ENCODE data around the gene PARN.

The PARN gene

DNA sequence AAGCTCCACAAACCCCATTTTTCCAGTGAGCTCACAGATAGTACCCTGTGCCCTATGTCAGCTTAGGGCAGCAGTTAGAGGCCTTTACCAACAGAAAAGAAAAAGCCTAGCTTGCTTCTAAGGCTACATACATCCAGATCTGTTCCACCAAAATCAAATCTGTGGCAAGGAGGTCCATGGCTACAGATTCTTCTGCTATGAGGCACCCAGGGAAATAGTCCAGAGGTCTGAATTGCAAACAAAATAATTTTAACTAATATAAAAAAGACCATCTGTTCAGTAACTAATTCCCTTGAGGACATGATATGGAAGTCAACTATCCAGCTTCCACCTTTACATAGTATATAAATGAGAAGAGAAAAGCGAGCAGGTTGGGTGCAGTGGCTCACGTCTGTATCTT, 129.3 kb downstream of the PARN start:
- DNase-seq (ENCODE audit: low read depth in 3 of 3, low spot score in 1 of 3): no peak

DNA sequence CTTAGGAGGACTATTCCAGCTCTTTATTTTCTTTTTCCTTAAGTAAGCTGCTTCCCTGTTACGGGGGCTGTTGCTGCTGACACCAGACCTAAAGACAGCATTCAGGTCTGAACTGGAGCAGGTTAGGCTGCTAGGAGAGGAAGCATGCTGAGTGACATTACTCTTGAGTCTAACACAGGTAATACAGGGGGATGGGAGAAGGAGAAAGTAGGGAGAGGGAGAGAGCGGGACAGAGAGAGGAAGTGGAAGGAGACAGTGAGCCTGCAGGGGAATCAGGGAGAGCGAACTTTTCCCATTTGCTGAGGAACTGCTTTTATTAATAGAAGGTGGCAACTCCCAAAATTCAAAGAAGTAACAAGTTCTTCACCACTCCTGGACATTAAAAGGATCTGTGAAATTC, 130.9 kb downstream of the PARN start:
- DNase-seq (ENCODE audit: low read depth in 3 of 3, low spot score in 1 of 3): no peak

DNA sequence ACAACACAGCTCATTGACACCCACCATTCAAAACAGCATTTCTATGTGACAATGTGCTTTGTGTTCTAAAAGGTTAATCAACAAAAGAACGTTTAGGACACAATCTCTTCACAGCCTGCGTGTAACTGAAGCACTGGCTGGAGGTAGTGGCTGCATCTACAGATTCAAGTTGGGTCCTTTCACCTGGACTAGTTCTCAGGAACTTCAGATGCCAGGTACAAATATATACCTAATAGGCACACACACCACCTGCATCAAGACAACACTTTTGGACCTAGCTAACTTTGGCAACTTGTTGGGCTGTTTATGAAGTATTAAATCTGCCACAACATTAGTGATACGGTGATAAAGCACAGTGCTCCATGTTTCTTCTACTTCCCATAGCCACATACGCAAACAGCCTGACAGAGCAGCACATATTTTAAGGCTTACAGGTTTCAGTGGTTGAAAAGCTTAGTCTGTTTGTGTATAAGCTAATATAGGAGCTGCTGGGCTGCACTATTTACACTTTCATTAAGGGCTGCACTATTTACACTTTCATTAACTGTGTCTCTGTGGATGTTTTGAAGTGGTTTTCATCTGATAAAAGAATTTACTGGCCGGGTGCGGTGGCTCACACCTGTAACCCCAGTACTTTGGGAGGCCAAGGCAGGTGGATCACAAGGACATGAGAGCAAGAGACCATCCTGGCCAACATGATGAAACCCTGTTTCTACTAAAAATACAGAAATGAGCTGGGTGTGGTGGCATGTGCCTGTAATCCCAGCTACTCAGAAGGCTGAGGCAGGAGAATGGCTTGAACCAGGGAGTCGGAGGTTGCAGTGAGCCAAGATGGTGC, 132.6 kb downstream of the PARN start:
- DNase-seq (ENCODE audit: low read depth in 3 of 3, low spot score in 1 of 3): no peak

DNA sequence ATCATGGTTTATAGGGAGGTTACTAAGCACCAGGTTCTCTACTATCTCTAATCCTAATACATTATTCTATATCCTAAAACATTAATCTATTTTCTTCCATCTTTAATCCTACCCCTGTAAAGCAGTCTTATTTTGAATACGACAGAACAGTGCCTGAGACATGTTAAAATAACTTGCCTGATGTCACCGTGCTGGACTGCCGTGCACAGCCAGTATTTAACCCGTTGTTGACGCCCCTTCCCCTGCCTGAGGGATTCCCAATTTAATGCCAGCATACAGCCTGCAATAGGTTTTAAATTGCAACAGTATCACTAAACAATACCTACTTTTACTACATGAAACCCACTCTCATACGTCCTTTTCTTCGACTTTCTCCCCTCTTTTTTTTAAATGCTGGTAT, 133.3 kb downstream of the PARN start:
- no peak for DNase-seq (ENCODE audit: low read depth in 3 of 3, low spot score in 1 of 3)

DNA sequence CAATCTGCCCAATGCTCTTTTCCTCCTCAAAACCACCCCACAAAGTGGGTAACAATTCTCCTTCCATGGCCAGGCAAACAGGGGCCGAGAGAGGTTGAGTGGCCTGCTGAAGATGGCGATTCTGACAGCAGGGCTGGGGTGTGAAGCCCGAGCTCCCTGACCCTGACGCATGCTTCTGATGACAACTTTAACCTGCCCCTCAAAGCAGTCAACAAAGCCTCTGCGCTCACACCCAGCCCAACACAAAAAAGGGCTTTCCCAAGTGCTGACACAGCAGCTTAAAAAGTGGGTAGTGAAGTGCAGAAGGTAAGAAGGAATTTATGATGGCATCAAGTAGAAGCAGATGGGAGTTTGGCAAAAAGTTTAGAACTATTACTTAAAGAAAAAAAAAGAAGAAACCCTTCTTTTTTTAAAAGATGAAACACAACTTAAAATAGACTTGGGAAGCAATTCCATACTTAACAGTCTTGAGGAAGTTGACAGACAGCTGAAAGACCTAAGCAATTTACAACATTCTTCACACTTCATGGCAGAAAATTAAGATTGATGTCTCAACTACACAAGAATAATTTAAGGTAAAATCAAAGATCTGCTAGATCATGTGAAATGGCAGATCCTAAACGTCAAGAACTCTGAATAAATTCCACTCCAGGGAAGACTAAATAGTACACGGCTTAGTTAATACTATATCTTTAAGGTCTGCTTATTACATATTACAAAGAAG, 133.9 kb downstream of the PARN start:
- DNase-seq (ENCODE audit: low read depth in 3 of 3, low spot score in 1 of 3): no peak

DNA sequence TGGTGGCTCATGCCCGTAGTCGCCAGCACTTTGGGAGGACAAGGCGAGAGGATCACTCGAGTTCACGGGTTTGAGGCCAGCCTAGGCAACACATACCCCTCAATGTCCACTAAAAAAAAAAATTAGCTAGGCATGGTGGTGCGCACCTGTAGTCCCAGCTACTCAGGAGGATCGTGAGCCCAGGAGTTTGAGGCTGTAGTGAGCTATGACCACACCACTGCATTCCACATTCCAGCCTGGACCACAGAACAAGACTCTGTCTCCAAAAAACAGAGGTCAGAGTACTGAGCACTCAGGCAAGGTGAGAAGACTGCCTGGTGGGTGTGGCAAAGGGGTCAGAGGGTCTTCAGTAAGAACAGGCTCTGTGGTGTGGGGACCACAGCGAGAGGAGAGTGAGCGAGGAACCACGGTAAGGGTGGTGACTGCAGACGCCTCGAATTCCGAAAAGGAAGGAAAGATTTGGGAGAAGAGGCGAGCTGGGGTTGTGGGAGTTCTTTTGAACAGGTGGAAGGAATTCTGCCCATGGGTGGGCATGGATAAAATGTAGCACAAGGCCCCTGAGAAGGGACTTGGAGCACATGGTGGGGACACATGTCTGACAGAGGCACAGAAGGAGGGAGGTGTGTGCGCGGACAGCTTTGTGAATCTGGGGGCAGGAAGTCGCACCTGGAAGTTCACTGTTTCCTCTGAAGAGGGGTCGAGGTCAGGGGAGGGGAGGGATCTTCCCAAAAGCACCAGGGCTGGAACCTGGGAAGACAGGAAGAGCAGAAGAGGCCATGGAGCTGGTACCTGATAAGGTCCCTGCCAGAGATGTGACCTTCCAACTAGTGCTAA, 134.6 kb downstream of the PARN start:
- no peak for DNase-seq (ENCODE audit: low read depth in 3 of 3, low spot score in 1 of 3)

DNA sequence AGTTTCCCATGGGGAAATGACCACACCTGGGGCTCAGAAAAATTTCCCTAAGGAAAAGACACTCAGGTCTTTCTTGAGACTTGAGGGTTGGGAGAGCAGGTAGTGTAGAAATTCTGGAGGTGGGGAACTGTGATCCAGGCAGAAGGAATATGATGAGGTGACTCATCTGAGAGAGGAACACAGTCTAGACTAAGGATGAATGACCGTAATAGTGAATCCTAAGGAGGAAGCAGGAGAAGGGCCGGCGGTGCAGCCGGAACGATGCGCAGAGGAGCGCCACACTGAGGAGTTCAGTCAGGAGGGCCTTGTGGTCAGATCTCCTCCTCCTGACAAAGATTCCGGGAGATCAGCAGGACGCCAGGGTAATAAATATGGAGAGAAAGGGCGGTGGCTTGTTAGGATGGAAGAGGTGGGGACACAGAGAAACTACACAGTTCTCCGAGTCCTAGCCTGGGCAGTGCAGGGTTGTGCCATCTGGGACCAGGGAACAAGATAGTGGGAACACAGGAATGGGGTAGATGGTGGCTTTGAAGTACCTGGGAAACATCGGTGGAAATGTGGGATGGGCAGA, 135.6 kb downstream of the PARN start:
- no peak for DNase-seq (ENCODE audit: low read depth in 3 of 3, low spot score in 1 of 3)

DNA sequence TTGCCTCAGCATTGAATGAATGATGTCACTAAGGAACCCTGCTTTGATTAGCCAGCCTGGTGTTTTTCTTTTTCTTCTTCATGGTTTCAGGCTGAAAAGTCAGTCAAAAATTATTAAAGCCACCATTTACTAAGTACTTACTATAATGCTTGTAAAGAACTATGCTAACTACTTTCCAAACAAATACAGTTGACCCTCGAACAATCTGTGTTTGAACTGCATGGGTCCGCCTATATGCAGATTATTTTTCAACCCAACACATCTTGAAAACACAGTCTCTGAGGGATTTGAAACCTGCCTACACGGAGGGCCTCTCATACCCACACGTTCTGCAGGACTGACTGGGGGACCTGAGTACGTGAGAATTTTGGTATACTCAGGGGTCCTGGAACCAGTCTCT, 136.3 kb downstream of the PARN start:
- DNase-seq (ENCODE audit: low read depth in 3 of 3, low spot score in 1 of 3): no peak

DNA sequence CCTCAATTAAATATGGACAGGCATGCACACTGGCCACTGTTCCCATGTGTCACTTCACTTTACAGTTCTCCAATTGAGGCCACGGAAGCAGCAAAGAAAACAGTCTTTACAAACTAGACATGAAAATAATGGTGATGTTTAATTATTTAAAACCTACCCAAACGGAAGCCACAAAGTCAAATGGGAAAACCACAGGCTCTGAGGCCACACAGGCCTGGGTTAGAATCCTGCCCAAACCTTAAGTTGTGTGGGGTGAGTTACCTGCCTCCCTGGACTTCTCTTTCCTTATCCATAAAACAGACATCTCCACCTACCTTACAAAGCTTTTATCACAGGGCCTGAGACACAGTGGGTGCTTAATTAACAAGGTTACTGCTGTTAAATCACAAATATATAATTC, 137.4 kb downstream of the PARN start:
- no peak for DNase-seq (ENCODE audit: low read depth in 3 of 3, low spot score in 1 of 3)

DNA sequence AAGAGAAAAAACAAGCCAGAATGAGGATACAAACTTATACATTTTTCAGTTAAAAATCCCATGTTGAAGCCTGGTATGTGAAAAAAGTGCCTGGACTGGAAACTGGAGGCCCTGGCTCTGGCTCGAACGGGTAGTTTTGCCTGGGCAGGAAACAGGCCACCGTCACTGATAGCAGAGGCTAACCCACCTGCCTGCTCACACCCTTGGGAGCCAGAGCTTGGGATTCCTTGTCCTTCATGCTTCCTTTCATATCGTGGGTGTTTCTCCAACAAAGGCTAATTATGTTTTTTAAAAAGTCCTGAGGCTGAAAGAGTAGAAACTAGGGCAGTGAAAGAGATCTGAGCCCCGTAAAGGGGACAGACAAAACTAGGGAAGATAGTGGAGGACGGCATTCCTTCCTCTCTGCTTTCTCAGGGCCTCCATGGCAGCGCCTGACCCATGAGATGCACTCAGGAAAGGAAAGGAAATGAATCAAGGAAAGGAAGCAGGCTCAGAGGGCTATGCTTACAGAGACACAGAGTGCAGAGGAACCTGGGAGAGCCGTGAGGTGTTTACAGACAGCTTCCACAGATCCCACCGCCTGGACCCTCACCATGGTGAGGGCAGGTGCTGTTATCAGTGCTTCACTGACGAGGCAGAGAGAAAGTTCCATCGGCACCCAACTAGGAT, 138.1 kb downstream of the PARN start:
- DNase-seq (ENCODE audit: low read depth in 3 of 3, low spot score in 1 of 3): no peak

DNA sequence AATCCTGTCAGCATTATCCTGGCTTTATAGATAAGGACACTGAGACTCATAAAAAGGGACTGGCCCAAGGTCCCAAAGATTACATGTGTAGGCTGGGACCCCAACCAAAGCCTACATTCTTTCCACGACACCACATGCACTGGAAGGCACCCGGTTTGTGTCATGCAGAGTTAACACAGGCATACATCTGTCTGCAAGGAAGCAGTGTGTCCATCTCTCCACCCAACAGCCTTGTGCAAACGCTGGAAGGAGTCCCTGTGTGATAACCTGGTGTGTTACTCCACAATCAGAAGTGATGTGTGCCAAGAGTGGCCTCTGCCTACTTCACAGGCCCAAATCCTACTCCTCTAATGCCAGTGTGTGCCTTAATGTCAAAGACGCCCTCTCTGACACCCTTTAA, 139.8 kb downstream of the PARN start:
- DNase-seq (ENCODE audit: low read depth in 3 of 3, low spot score in 1 of 3): no peak

DNA sequence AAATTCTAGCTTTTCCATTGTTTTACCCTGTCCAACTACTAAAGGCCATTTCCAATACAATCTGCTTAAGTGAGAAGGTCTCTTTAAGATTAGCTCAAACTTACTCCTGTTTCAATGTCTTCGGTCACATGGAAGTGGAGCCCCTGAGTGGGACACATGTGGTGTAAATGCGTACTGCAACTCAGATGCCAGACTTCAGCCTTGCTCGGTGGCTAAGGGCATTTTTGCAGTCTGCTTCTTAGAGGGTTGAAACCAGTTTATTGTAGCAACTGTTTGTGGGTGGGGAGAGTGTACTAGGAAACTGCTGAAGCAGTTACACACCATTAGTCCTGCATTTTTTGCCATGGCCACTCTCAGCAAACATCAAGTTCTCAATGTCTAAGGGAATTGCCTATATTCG, 140.6 kb downstream of the PARN start:
- DNase-seq (ENCODE audit: low read depth in 3 of 3, low spot score in 1 of 3): no peak

DNA sequence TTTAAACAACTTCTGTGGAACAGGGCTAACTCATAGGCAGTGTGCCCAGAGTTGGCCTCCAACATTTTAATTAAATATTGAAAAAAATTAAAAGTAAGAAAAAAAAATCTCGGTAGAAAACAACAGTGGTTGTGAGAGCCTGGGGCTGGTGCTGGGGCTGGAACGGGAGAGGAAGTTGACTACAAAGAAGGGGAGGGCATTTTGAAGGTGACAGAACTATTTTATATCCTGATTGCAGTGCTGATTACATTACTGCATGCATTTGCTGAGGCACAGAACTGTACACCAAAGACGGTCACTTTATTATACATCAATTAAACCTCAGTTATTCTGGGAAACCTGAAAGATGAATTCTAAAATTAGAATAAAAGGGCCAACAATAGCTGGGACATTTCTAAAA, 142.5 kb downstream of the PARN start:
- DNase-seq (ENCODE audit: low read depth in 3 of 3, low spot score in 1 of 3): no peak

DNA sequence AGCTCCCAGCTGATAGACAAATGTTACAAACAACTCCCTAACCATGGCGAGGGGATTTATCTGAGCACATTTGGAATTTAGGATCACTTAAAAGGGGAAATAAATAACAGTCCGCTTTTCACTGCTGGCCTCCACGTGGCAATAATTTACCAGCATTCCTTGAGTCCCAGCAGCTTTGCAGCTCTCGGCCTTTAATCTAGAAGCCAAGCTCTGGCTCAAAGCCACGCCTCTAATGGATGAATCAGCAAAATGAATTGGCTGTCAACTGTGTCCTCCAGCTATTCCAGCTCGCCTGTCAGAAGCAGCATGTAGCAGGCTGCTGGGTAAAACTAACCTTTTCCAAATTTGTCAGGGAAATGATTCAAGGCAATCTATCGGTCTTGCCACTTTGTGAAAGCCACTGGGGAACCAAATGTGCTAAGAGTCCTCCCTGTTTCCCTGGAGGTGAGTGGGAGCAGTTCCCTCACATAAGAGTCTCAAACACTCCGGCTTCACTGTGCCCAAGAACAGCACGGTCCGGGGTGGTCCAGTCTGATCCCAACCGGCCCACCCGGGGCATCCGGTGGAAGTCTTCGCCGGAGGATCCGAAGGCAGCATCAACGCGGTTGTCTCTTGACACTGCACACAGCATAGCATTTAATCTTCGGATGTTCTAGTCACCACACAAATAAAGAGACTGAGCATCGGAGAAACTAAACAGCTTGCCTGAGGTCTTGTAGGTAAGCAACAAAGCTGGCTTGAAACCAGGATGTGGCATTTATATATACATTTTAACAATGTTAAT, 143.3 kb downstream of the PARN start:
- no peak for DNase-seq (ENCODE audit: low read depth in 3 of 3, low spot score in 1 of 3)

DNA sequence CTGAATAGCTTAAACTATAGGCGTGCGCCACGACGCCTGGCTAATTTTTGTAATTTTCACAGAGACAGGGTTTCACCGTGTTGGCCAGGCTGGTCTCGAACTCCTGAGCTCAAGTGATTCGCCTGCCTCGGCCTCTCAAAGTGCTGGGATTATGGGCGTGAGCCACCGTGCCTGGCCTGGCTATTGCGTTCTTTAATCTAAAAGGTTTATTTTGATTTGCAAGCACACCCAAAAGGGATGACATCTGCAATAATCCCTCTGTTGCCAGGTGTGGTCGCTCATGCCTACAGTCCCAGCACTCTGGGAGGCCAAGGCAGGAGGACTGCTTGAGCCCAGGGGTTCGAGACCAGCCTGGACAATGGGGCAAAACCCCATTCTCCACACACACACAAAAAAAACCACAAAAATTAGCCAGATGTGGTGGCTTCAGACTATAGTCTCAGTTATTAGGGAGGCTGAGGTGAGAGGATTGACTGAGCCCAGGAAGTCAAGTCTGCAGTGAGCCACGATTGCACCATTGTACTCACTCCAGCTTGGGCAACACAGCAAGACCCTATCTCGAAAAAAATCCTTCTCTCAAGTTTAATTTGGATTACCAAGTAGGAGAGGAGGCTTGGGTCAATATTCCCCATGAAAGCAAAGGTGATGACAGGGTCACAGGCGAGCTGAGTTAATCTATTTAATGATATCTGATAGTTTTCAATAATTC, 144.1 kb downstream of the PARN start:
- DNase-seq (ENCODE audit: low read depth in 3 of 3, low spot score in 1 of 3): no peak

DNA sequence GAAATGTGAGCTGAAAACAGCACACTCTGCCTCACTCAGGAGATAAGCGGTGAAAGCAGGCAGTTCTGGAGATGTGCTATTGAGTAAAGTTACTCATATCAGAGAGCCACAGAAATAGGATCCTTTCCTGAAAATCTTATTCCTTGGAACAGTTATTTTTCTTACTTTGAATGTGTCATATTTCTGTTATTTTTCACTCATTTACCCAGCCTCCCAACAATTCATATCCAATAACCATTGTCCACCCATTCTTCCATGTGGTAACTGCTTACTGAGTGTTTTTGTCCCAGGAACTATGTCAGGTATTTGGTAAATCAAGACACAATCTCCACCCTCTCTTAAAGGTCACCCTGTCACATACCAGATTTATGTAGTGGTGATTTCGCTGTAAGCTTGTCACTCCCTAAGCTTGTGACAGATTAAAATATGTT, 144.9 kb downstream of the PARN start:
- DNase-seq (ENCODE audit: low read depth in 3 of 3, low spot score in 1 of 3): no peak

DNA sequence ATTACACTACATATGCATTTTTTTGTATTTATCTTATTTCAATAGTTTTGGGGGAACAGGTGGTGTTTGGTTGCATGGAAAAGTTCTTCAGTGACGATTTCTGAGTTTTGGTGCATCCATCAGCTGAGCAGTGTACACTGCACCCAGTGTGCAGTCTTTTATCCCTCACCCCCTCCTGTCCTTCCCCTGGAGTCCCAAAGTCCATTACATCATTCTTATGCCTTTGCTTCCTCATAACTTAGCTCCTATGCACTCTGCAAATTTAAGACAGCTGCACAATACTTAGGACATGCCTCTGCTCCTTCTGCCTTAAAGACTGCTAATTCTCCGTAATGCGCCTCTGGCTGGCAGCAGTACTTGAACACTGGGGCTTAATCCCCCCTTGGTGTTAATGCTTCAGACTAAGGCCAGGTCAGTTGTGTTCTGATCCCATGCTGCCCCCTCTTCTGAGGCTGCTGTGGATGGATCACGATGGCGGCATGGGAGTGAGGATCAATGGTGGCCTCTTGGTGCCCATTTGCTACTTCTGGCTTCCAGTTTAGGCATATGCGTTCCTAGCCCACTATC, 146.2 kb downstream of the PARN start:
- DNase-seq (ENCODE audit: low read depth in 3 of 3, low spot score in 1 of 3): no peak

DNA sequence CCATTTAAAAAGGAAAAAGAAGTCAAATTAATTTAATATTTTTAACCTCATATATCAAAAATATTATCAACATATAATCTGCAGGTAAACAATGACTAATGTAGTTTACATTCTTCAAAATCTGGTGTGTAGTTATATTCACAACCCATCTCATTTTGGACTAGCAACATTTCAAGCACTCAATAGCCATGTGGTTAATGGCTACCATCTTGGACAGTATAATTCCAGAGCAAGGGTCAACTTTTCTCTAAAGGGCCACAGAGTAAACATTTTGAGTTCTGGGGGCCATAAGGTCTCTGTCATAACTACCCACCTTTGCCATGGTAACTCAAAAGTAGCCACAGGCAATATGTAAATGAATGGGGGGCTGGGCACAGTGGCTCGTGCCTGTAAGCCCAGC, 153.9 kb downstream of the PARN start:
- no peak for DNase-seq (ENCODE audit: low read depth in 3 of 3, low spot score in 1 of 3)
